GM21528 (cell line): ENCODE results near the gene AKAP9.
"Not testable (repeated sequence)": the region's sequence is repeated elsewhere in the genome, so short reads cannot be mapped to it uniquely, and the experiment has no call there.

Experiments
- ATAC-seq: cut with Tn5 transposase; IDR thresholded peaks from one replicate; pipeline ENCODE4 v1.9.1; 2021; ENCODE audit warnings: mild to moderate bottlenecking, moderate library complexity; ENCODE audit not compliant: unreplicated experiment, low FRiP score

Gene AKAP9

DNA sequence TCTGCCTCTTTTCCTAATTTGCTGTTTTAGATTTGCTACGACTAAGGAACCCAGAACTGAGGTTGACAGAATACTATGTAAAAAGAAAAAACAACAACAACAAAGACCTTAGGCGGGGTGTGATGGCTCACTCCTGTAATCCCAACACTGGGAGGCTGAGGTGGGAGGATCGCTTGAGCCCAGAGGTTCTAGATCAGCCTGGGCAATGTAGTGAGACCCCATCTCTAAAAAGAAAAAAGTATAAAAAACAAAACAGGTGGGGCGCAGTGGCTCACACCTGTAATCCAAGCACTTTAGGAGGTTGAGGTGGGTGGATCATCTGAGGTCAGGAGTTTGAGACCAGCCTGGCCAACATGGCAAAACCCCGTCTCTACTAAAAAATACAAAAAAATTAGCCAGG is 4.3 kb downstream of the AKAP9 start:
- ATAC-seq: not testable (repeated sequence)

DNA sequence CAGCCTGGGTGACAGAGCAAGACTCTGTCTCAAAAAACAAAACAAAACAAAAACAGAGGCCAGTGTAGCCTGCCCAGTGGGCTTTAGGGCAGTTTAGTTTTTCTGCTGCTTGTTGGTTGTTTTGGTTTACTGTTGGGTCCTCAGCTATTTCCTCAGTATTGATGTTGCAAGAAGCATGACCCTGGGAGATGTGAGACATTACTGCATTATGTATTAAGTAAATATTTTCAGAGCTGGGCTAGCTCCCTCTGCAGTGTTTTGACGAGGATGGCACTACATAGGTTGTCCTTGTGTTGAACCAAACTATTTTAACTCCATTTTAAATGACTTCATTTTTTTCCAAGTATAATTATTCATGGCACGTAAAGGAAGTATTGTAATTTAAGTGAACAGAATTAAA is 4.8 kb downstream of the AKAP9 start:
- no peak for ATAC-seq

DNA sequence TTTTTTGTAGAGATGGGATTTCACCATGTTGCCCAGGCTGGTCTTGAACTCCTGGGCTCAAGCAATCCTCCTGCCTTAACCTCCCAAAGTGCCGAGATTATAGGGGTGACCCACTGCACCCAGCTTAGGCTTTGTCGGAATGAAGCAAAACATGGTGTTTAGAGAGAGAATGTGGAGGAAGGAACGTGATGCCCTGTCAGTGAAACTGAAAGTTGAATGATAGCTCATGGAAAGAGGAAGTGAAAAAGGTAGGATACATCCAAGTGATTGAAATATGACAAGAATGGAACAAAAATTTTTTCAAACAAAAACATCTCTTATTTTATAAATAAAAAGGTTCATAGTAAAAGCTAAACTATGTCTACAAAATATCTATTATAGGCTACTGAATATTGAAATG is 5.9 kb downstream of the AKAP9 start:
- ATAC-seq: no peak

DNA sequence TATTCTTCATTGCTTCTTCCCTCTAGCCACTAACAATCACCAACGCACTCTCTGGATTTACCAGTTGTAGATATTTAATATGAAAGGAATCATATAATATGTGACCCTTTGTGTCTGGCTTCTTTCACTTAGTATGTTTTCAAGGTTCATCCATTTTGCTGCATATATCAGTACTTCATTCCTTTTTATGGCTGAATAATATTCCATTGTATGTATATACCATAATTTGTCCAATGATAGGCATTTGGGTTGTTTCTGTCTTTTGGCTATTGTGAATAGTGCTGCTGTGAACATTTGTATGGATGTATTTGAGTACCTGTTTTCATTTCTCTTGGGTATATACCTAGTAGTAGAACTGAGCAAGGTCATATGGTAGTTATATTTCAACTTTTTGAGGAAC is 7.3 kb downstream of the AKAP9 start:
- ATAC-seq: no peak

DNA sequence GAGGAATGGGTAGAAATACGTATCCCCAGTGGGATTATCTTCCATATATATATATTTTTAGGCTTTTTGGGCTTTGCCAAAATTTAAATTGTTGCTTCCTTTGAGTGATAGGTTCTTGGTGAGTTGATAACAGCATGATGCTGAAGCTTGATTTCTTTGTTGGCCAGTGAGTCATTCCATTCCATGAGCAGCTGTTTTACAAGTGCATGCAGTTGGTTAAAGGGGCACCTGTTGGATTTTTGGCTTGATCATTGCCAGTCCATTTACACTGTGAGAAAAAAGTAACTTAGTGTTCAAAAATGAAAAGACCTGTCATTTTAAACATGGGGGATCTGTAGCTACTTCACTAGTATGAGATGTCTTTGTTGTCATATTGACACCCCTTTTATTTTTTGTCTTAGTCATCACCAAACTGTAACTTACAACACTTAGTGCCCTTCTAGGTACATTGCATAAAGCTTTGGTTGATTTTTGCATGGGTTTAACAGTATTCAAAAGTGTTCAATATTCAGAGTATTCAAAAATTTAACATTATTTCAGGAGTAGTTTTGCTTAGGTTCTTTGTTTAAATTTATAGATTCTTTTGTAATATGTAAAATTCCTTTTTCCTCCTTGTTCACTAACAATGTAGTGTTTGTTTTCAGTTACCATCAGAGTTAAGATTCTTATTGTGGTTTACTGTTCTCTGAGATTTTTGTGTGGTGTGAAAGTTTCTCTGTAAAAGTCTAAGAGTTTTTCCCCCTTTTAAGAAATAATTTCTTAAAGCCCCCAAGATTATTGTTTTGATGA is 8.8 kb downstream of the AKAP9 start:
- ATAC-seq: no peak

DNA sequence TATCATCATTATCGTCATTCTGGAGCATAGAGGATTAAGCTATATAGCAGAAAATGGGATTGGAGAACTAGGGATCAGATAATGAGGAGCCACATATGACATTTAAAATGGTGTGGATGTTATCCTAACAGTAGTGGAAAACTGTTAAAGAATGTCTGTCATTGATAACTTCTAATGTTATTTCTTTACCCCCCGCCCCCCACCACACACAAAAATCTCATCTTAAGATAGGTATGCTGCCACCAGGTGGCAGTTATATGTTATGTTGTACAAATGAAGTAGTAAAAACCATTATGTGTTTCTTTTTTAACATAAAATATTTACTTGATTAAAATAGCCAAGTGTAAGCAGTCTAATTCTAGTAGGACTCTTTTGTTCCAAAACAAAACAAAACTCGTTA is 13.0 kb downstream of the AKAP9 start:
- ATAC-seq: no peak

DNA sequence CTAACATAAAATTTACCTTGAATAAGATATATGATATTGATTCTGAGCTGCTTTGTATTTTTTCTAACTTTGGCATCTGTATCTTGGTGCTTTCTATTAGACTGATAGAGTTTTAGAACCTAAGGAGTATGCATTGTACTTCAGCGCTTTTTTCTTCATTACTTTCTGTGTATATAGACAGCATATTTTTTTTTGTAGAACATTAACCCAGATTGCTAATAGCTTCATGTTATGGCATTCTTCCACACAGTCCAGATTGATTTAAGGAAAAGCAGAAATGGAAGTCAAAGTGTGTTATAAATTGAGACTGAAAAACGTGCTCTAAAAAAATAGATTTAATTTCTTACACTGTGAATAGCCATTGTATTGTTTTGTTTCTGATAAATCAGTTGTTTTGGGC is 15.8 kb downstream of the AKAP9 start:
- not testable (repeated sequence) for ATAC-seq

DNA sequence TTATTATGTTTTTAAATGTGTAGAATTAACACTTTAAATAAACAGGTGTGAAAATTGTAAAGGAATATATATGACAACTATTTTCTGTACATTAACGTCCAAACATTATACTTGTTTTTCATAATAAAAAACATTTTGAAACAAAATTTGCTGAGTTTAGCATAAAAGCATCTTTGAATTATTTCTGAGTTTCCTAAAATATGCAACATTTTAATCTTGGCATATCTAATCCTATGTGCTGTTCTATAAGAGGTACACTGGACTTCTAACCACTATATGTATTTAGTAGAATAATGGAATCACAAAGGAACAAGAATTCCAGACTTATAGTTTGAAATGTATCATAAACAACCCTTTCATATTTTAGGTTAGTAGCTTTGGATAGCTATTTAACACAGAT is 16.6 kb downstream of the AKAP9 start:
- no peak for ATAC-seq

DNA sequence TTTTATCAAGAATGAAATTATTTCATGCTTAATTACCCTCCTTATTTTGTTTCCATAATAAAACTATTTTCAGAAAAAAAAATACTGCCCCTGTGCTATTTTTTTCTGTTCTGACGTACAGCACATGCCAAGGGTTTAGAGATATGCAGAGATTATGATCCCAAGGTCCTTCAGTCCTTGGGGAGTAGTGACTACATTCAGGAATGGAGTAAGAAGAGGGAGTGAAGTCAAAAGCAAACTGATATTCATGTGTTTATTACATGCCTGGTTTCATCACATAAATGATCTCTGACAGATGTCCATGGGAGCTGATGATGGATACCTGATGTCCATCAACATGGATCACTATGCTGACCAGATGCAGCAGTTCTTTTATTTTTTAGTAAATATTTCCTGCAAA is 17.2 kb downstream of the AKAP9 start:
- ATAC-seq: no peak

DNA sequence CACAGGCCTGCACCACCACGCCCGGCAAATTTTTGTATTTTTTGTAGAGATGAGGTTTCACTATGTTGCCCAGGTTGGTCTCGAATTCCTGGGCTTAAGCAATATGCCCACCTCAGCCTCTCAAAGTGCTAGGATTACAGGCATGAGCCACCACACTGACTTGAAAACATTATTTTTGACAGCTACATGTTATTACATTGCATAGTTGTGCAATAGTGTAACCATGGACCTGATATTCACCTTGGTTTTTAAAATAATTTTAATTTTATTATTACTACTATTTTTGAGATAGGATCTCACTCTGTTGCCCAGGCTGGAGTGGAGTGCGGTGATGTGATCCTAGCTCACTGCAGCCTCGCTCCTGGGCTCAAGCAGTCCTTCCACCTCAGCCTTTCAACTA is 18.4 kb downstream of the AKAP9 start:
- ATAC-seq: no peak

DNA sequence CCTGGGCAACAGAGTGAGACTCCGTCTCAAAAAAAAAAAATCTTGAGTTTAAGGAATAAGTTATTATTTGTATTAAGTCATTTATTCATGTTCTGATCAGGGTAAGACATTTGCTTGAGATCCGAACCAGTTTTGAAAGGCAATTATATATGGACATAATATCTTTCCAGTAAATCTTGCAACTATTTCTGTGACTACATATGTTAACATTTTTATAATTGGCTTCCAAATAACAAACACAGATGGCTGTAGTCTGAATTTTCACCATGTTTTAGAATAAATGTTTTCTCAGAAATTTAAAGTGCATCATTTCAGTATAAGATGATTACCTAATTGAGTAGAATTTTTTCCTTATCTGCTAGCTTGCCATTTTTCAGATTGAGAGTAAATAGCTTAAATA is 21.2 kb downstream of the AKAP9 start:
- no peak for ATAC-seq

DNA sequence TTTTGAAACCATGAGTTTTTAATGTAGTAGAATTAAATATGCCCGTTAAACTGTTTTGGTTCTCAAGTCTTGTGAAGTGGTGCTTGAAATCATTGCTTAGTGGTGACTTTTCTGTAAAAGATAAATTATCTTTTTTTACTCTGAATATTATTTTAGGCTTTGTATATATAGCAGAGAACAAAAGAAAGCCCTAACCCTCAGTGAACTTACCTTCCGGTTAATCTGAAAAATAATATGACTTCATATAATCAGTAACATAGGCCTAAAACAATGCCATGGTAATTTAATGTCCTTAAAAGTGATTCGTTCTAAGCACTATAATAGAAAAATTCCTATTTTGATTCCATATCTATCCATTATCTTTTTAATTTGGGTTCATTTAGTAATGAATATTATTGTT is 21.8 kb downstream of the AKAP9 start:
- ATAC-seq: no peak

DNA sequence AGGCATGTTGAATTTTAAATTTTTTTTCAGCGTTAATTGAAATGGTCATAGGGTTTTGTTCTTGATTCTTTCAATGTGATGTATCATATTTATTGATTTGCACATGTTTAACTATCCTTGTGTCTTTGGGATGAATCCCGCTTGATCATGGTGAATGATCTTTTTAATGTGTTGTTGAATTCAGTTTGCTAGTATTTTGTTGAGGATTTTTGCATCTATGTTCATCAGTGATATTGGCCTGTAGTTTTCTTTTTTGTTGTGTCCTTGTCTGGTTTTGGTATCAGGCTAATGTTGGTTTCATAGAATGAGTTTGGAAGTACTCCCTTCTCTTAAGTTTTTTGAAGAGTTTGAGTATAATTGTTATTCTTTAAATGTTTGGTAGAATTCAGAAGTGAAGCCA is 26.9 kb downstream of the AKAP9 start:
- ATAC-seq: not testable (repeated sequence)

DNA sequence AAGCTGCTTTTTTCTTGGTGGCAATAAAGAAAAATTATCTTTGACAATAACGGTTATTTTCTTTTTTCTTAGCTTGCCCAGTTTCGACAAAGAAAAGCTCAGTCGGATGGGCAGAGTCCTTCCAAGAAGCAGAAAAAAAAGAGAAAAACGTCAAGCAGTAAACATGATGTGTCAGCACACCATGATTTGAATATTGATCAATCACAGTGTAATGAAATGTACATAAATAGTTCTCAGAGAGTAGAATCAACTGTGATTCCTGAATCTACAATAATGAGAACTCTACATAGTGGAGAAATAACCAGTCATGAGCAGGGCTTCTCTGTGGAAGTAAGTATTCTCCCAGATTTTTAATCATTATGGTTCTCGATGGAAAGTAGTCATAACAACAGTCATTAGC is 33.0 kb downstream of the AKAP9 start:
- no peak for ATAC-seq

DNA sequence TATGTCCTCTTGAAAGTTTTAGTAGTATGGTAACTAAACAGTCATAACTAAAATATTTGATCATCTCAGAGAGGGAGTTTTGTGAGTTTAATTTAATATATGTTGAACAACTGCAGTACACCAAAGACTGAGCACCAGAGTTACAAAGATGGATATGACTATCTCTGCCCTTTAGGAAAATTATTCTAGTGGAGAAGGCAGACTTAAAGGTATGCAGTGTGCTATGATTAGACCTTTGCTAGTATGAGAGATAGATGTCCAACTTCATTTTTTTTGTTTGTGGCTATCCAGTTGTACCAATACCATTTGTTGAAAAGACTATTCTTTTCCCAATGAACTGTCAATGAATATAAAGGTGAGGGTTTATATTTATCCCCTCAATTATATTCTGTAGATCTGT is 33.4 kb downstream of the AKAP9 start:
- no peak for ATAC-seq

DNA sequence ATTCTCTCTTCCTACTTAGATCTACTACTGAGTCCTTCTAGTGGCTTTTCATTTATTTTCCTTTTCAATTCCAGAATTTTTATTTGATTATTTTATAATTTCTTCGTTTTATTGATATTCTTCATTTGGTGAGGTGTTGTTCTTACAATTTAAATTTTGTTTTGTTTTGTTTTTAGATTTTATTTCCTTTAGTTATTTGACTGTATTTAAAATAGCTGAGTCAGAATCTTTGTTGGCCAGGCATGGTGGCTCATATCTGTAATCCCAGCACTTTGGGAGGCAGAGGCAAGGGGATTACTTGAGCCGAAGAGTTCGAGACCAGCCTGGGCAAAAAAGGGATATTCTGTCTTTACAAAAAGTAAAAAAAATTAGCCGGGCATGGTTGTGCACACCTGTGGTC is 36.1 kb downstream of the AKAP9 start:
- ATAC-seq: no peak

DNA sequence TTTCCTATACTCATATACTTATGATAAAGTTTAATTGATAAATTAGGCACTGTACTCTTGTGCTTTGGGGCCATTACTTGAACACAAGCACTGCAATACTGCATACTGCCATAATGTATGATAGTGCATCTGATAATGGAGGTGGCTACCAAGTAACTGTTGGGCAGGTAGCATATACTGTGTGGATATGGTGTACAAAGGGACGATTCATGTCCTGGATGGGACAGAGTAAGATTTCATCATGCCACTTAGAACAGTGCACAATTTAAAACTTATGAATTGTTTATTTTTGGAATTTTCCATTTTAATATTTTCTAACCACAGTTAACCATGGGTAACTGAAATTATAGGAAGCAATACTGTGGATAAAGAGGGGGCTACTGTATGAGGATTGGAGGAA is 38.9 kb downstream of the AKAP9 start:
- no peak for ATAC-seq

DNA sequence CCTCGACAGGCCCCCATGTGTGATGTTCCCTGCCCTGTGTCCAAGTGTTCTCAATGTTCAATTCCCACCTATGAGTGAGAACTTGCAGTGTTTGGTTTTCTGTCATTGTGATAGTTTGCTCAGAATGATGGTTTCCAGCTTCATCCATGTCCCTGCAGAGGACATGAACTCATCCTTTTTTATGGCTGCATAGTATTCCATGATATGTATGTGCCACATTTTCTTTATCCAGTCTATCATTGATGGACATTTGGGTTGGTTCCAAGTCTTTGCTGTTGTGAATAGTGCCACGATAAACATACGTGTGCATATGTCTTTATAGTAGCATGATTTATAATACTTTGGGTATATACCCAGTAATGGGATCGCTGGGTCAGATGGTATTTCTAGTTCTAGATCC is 41.7 kb downstream of the AKAP9 start:
- not testable (repeated sequence) for ATAC-seq

DNA sequence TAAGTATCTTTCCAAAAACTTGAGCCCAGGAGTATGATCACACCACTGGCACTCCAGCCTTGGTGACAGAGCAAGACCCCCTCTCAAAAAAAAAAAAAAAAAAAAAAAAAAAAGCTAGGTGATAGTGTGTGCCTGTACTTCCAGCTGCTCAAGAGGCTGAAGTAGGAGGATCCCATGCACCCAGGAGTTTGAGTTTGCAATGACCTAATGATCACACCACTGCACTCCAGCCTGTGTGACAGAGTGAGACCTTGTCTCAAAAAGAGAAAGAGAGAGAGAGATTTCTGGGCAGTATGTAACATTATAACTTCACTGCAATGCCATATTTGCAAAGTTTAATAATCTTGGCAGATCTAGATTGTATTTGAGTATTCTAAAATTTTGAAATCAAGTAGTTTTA is 47.6 kb downstream of the AKAP9 start:
- ATAC-seq: no peak

DNA sequence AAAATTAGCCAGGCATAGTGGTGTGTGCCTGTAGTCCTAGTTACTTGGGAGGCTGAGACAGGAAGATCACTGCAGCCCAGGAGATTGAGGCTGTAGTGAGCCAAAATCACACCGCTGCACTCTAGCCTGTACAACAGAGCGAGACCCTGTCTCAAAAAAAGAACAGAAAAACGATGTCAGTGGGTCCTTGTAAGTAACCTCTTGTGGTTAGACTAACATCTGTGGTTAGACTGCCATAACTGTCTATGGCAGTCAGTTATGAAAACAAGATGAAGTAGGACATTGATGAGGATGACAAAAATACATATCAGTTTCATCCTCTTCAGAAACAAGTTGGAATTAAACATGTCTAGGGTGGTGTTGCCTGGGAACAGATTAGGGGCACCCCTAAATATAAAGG is 53.3 kb downstream of the AKAP9 start:
- ATAC-seq: peak; percentile 62

DNA sequence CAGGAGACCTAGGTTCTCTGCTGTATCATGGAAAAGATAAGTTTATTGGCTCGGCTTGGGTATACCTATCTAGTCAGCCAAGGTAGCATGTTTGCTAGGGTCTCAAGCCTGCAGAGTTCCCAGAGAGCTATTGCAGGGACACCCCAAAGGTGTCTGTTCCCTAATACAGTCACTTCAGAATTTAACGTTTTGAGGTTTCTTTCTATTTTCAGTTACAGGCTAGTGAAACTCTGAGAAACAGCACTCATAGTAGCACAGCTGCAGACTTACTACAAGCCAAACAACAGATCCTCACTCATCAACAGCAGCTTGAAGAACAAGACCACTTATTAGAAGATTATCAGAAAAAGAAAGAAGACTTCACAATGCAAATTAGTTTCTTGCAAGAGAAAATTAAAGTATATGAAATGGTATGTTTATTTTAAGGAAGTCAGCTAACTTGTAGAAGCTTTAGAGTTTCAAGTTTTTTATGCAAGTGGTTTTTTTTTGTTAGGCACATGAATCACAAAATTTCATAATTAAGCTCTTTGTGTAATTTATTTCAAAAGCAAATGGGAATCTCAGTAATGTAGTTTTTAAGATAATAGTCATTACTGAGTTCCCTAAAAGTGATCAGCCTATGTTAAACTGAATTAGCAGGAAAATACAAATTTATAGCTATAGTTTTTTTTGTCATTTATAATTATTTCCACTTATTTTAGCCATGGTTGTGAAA is 54.9 kb downstream of the AKAP9 start:
- peak; percentile 90 for ATAC-seq
